Measurements from ENCODE around the gene ZNF175.

Gene ZNF175

GRCh38 chr19:51570962-51571575 lies at the start of gene ZNF175:
TSS of gene ZNF175 (plus strand) at chr19:51571283. CDS start at chr19:51573330, 2,047 bp downstream.
- peak; percentile 72 to 87 (median 86) for DNase-seq (ENCODE audit: low read depth in 3 of 3)

- DNase-seq (ENCODE audit: low read depth in 3 of 3) = no peak
Measured at GRCh38 chr19:51521357-51521756, 49.7 kb upstream of the ZNF175 start.

- no peak for DNase-seq (ENCODE audit: low read depth in 3 of 3)
Measured at GRCh38 chr19:51521781-51522180, 49.3 kb upstream of the ZNF175 start.

GRCh38 chr19:51524666-51525264 lies 46.3 kb upstream of the ZNF175 start:
- no peak for DNase-seq (ENCODE audit: low read depth in 3 of 3)

GRCh38 chr19:51525651-51526050 lies 45.4 kb upstream of the ZNF175 start:
- DNase-seq (ENCODE audit: low read depth in 3 of 3) = no peak

GRCh38 chr19:51529301-51529700 lies 41.8 kb upstream of the ZNF175 start:
- no peak for DNase-seq (ENCODE audit: low read depth in 3 of 3)

- no peak for DNase-seq (ENCODE audit: low read depth in 3 of 3)
Measured at GRCh38 chr19:51530616-51531015, 40.5 kb upstream of the ZNF175 start.

- peak in 1 of 3 experiments; percentile 18 for DNase-seq (ENCODE audit: low read depth in 3 of 3)
Measured at GRCh38 chr19:51531349-51532315, 39.5 kb upstream of the ZNF175 start, which contains the start of gene SIGLEC6. TSS of gene SIGLEC6 (minus strand) at chr19:51531670. CDS start at chr19:51531648, 22 bp downstream.

GRCh38 chr19:51535535-51535934 lies 35.5 kb upstream of the ZNF175 start:
- DNase-seq (ENCODE audit: low read depth in 3 of 3) = no peak

- DNase-seq (ENCODE audit: low read depth in 3 of 3) = no peak
Measured at GRCh38 chr19:51539821-51540366, 31.2 kb upstream of the ZNF175 start.

GRCh38 chr19:51541458-51542357 lies 29.4 kb upstream of the ZNF175 start:
- no peak for DNase-seq (ENCODE audit: low read depth in 3 of 3)

GRCh38 chr19:51542699-51543098 lies 28.4 kb upstream of the ZNF175 start:
- no peak for DNase-seq (ENCODE audit: low read depth in 3 of 3)

- DNase-seq (ENCODE audit: low read depth in 3 of 3) = no peak
Measured at GRCh38 chr19:51544038-51544437, 27.0 kb upstream of the ZNF175 start.

GRCh38 chr19:51546107-51546649 lies 24.9 kb upstream of the ZNF175 start:
- no peak for DNase-seq (ENCODE audit: low read depth in 3 of 3)

GRCh38 chr19:51546650-51547396 lies 24.3 kb upstream of the ZNF175 start:
- no peak for DNase-seq (ENCODE audit: low read depth in 3 of 3)

GRCh38 chr19:51547397-51548212 lies 23.5 kb upstream of the ZNF175 start:
- DNase-seq (ENCODE audit: low read depth in 3 of 3) = no peak

- no peak for DNase-seq (ENCODE audit: low read depth in 3 of 3)
Measured at GRCh38 chr19:51548213-51548651, 22.9 kb upstream of the ZNF175 start.

GRCh38 chr19:51548891-51549305 lies 22.2 kb upstream of the ZNF175 start:
- DNase-seq (ENCODE audit: low read depth in 3 of 3) = no peak

Data from stimulated activated CD4-positive, alpha-beta T cell treated with anti-CD3 and anti-CD28 coated beads, TNF-alpha, amount 100 ng/mL, for 24 hours (primary cell).